Measurements from ENCODE around the gene SETD5. TPM values are rescaled to one million over a fixed set of nuclear protein-coding genes. Genes with fewer than 3 reads are reported as not detected.
A peak's percentile ranks its signal among the peaks of the same experiment; 100 is the strongest.

Gene SETD5
- total RNA-seq, 6 experiments from 2014 or later = 62.0 to 74.6 (median 67.4) TPM

DNA sequence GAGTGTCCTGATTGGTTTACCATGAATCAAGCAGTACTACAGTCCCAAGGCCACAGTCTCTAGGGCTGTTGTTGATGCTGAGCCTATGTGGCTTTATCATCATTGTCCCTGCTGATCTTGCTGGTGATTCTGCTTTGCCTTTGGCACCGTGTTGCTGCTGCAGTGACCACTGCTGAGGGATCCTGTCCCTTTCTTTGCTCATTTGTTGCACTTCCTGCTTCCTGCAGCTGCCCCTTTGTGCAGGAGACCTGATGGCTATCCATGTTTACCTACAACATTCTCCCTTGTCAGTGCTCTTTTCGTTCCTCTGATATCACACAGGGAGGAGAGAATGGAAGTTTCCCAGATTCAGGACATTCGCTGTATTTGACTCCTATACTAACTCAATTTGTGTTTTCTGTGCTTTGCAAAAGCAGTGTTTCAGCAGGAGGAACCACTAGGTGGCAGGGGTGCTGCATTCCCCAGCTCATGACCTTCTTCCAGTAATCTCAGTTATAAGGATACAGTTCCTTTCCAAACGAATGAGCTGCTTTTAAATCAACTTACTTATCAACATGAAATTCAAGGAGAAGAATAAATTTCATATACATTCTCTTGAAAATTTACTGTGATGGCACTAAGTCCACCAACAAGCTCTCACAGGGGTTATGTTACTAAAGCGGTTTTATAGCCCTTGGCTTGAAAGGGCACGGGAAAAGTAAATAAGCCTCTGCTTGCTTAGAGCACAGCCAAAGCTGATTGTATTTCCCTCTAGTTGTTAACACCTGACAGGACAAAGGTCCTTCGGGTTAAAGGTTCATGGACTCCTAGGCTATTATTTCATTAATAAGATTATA, 44.3 kb upstream of the SETD5 start:
- H3K27ac Mint-ChIP-seq = no peak overlapping the region
- H3K36me3 Mint-ChIP-seq (ENCODE audit: low read depth) = no peaks in the 10 kb centered on the region
- TF ChIP-seq, protein P1, sequence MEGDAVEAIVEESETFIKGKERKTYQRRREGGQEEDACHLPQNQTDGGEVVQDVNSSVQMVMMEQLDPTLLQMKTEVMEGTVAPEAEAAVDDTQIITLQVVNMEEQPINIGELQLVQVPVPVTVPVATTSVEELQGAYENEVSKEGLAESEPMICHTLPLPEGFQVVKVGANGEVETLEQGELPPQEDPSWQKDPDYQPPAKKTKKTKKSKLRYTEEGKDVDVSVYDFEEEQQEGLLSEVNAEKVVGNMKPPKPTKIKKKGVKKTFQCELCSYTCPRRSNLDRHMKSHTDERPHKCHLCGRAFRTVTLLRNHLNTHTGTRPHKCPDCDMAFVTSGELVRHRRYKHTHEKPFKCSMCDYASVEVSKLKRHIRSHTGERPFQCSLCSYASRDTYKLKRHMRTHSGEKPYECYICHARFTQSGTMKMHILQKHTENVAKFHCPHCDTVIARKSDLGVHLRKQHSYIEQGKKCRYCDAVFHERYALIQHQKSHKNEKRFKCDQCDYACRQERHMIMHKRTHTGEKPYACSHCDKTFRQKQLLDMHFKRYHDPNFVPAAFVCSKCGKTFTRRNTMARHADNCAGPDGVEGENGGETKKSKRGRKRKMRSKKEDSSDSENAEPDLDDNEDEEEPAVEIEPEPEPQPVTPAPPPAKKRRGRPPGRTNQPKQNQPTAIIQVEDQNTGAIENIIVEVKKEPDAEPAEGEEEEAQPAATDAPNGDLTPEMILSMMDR (IDR thresholded peaks at IDR 0.05) = peak; percentile 92
- peaks cover 52% of the 10 kb centered on the region for H3K4me1 Mint-ChIP-seq (ENCODE audit: low read depth)
- H3K27me3 Mint-ChIP-seq (ENCODE audit: insufficient read depth) = peaks cover 4% of the 10 kb centered on the region
- peak; percentile 63 for DNase-seq
- 0 out of 2 replicates have a peak overlapping the region, but pooled peaks have one; percentile 11 for H3K4me3 Mint-ChIP-seq
- no peaks in the 10 kb centered on the region for H3K9me3 Mint-ChIP-seq

DNA sequence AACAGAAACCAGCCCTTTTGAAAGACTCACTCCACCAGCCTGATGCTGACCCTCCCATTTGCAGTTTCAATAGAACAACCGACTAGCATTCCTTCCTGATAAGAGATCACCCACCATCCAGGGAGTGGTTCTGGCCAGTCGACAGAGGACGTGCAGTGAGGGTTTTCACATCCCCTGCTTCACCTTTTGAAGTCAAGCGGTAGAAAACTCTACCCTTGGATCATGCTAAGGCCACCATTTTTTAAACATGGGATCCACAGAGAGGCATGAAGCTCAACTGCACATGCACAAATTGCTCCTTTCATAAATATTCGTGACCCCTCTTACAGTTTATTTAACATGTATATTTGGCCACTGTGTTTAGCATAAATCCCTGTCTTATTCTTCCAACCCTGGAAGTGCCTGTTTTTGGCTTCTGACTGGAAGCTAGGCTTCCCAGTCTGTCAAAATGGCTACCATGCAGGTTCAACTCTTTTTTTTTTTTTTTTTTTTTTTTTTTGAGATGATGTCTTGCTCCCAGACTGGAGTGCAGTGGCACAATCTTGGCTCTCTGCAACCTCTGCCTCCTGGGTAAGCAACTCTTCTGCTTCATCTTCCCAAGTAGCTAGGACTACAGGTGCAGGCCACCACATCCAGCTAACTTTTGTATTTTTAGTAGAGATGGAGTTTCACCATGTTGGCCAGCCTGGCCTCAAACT, 35.6 kb upstream of the SETD5 start:
- H3K27me3 Mint-ChIP-seq (ENCODE audit: insufficient read depth) = no peaks in the 10 kb centered on the region
- no peak for DNase-seq
- peaks cover 19% of the 10 kb centered on the region for H3K36me3 Mint-ChIP-seq (ENCODE audit: low read depth)
- TF ChIP-seq, protein P1 (IDR thresholded peaks at IDR 0.05) = no peak
- H3K27ac Mint-ChIP-seq = peak overlapping the region; percentile 100
- no peaks in the 10 kb centered on the region for H3K9me3 Mint-ChIP-seq
- H3K4me3 Mint-ChIP-seq = peak overlapping the region; percentile 98
- peaks cover 17% of the 10 kb centered on the region for H3K4me1 Mint-ChIP-seq (ENCODE audit: low read depth)

DNA sequence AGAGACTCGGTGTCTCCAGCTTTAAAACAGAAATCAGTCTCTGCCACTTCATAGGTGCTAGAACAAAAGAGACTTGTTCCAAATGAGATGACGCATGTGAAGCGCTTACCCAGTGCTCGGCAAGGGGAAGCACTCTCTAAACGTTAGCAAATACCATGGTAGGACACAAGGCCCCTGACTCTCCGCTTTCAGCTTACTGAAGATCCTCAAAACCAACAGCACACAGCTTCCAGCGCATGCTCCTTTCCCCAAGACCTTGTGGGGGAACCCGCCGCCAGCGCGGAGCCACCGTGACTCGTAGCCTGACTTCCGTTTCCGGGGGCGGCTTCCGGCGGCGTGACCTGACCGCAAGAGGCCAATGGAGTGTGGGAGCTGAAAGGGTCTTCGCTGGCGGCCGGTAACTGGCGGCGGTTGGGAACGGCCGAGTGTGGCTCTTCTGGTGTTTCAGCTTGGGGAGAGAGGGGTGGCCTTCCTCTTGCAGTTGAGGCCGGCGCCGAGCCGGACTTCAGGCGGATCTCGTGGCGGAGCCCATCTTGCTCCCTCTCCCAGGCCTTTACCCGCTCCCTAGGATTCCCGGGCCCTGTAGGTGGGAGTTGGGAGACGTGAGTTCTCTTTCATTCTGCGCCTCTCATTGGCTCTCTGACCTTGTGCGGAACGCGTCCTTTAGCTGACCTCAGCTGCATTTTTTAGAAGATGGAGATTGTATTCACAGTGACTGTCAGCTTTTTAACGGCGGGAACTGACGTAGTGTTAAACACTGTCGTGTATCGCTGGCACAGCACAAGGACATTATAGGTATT, 34.5 kb upstream of the SETD5 start, which contains the start of gene THUMPD3:
Gene THUMPD3 (plus strand): TSS at position 324 of the 800 bp plus-strand sequence. CDS start 2,015 bp downstream, outside the sequence.
- peak; percentile 86 for DNase-seq

DNA sequence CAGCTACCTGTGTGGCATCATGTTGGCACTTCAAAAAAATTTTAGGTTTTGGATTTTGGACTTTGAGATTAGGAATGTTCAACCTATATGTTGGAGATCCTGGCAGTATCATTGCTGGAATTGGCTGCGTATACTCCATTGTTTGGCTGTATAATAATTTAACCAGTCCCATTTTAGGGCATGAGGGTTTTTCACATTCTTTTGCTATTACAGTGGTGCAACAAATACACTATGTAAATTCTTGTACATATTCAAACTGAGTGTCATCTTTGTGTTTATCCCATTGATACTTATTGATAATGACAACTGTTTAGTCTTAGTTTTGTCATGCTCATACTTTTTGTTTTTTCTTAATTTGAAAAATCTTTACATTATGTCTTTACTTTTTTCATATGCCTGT, 27.9 kb upstream of the SETD5 start:
- Mint-ChIP-seq H3K9me3 (no peaks in the 10 kb centered on the region), H3K36me3 (ENCODE audit: low read depth) (peaks cover 29% of the 10 kb centered on the region), H3K4me3 (no peak overlapping the region), H3K4me1 (ENCODE audit: low read depth) (peaks cover 6% of the 10 kb centered on the region), H3K27ac (no peak overlapping the region), H3K27me3 (ENCODE audit: insufficient read depth) (no peaks in the 10 kb centered on the region)
- DNase-seq = no peak
- TF ChIP-seq, protein P1 (IDR thresholded peaks at IDR 0.05) = no peak

More for the DNA sequence above, 34.5 kb upstream of the SETD5 start, which contains the start of gene THUMPD3:
- peaks cover 17% of the 10 kb centered on the region for H3K4me1 Mint-ChIP-seq (ENCODE audit: low read depth)
- TF ChIP-seq, protein P1 (IDR thresholded peaks at IDR 0.05) = 0 out of 2 replicates have a peak, but pooled peaks have one; percentile 6
- no peaks in the 10 kb centered on the region for H3K27me3 Mint-ChIP-seq (ENCODE audit: insufficient read depth)
- peaks cover 19% of the 10 kb centered on the region for H3K36me3 Mint-ChIP-seq (ENCODE audit: low read depth)
- H3K27ac Mint-ChIP-seq = peak within 1 kb of the TSS; percentile 100
- no peaks in the 10 kb centered on the region for H3K9me3 Mint-ChIP-seq
- H3K4me3 Mint-ChIP-seq = peak within 1 kb of the TSS; percentile 98

DNA sequence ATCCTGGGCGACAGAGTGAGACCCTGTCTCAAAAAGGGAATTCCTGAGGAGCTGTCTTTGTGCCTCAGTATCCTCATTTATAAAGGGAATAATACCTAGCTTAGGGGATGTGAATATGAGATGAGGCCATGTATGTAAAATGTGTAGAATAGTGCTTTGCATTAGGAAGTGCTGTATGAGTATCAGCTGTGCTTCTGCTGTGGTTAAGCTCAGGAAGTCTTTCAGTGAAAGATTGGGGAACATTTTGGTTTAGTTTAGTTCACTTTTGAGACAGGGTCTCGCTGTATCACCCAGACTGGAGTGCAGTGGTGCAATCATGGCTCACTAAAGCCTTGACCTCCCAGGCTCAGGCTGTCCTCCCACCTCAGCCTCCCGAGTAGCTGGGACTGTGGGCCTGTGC, 23.9 kb upstream of the SETD5 start:
- DNase-seq = no peak
- Mint-ChIP-seq H3K4me3 (no peak overlapping the region), H3K27ac (no peak overlapping the region), H3K27me3 (ENCODE audit: insufficient read depth) (no peaks in the 10 kb centered on the region), H3K36me3 (ENCODE audit: low read depth) (peaks cover 37% of the 10 kb centered on the region), H3K4me1 (ENCODE audit: low read depth) (no peaks in the 10 kb centered on the region), H3K9me3 (no peaks in the 10 kb centered on the region)
- TF ChIP-seq, protein P1 (IDR thresholded peaks at IDR 0.05) = no peak
